Activated CD8-positive, alpha-beta memory T cell treated with anti-CD3 and anti-CD28 coated beads, Interleukin-2, amount 50 U/mL, for 24 hours (primary cell): ENCODE data around the gene ADH1C.
"Not testable (repeated sequence)": the region's sequence is repeated elsewhere in the genome, so short reads cannot be mapped to it uniquely, and the experiment has no call there.

Experiments used
- DNase-seq: peaks from one replicate; pipeline ENCODE4 v3.0.0-alpha.2; 2020; ENCODE audit errors: extremely low read depth

The ADH1C gene

GRCh38 chr4:99357948-99358347 lies 5.4 kb upstream of the ADH1C start:
- no peak for DNase-seq

GRCh38 chr4:99356992-99357391 lies 4.4 kb upstream of the ADH1C start:
- DNase-seq: no peak

GRCh38 chr4:99356149-99356548 lies 3.6 kb upstream of the ADH1C start:
- not testable (repeated sequence) for DNase-seq

- DNase-seq: no peak
Measured at GRCh38 chr4:99351487-99351886, 1.1 kb downstream of the ADH1C start.

- no peak for DNase-seq
Measured at GRCh38 chr4:99349338-99349737, 3.2 kb downstream of the ADH1C start.

GRCh38 chr4:99342624-99343023 lies 9.9 kb downstream of the ADH1C start:
- not testable (repeated sequence) for DNase-seq

- no peak for DNase-seq
Measured at GRCh38 chr4:99341426-99341825, 11.1 kb downstream of the ADH1C start.

- no peak for DNase-seq
Measured at GRCh38 chr4:99339172-99339571, 13.4 kb downstream of the ADH1C start.

- no peak for DNase-seq
Measured at GRCh38 chr4:99336553-99336952, 16.0 kb downstream of the ADH1C start.

GRCh38 chr4:99334880-99335279 lies 17.7 kb downstream of the ADH1C start:
- no peak for DNase-seq

- no peak for DNase-seq
Measured at GRCh38 chr4:99330648-99331047, 21.9 kb downstream of the ADH1C start.

GRCh38 chr4:99329876-99330275 lies 22.7 kb downstream of the ADH1C start:
- DNase-seq: no peak

GRCh38 chr4:99324979-99325378 lies 27.6 kb downstream of the ADH1C start:
- DNase-seq: no peak

- DNase-seq: no peak
Measured at GRCh38 chr4:99324361-99324760, 28.2 kb downstream of the ADH1C start.

GRCh38 chr4:99323756-99324155 lies 28.8 kb downstream of the ADH1C start:
- DNase-seq: no peak

- DNase-seq: no peak
Measured at GRCh38 chr4:99321241-99322191, 31.0 kb downstream of the ADH1C start, which contains the start of gene ADH1B. Gene ADH1B, minus strand, starts transcription at chr4:99321401. Its CDS starts 70 bp downstream, at chr4:99321331.

- not testable (repeated sequence) for DNase-seq
Measured at GRCh38 chr4:99317811-99318210, 34.7 kb downstream of the ADH1C start.

GRCh38 chr4:99317354-99317753 lies 35.2 kb downstream of the ADH1C start:
- DNase-seq: no peak

- DNase-seq: no peak
Measured at GRCh38 chr4:99315839-99316238, 36.7 kb downstream of the ADH1C start.

GRCh38 chr4:99314211-99314610 lies 38.3 kb downstream of the ADH1C start:
- DNase-seq: no peak

GRCh38 chr4:99310389-99310788 lies 42.2 kb downstream of the ADH1C start:
- DNase-seq: no peak

GRCh38 chr4:99305638-99306400 lies 46.7 kb downstream of the ADH1C start:
- no peak for DNase-seq
